Sigmoid colon (tissue), 7 donors: ENCODE results near the gene CEACAM16. TPM values are rescaled to one million over a fixed set of nuclear protein-coding genes. Genes with fewer than 3 reads are reported as not detected.

Source experiments
- DNase-seq: peaks from one replicate; pipeline ENCODE4 v3.0.0-alpha.2; 2019
- H3K27ac ChIP-seq, 4 donors: fragments of 200-600 bp; sonication (generic); one replicate each; pipeline ENCODE4 v1.5.1; 2016 to 2019; ENCODE audit warnings: mild to moderate bottlenecking in 1 of 4
- H3K27me3 ChIP-seq, 3 donors: fragments of 200-600 bp; sonication (generic); one replicate each; pipeline ENCODE4 v1.5.1; 2019; ENCODE audit warnings: mild to moderate bottlenecking in 1 of 3
- H3K36me3 ChIP-seq, 4 donors: fragments of 200-600 bp; sonication (generic); one replicate each; pipeline ENCODE4 v1.5.1; 2016 to 2019
- H3K4me1 ChIP-seq, 4 donors: fragments of 200-600 bp; sonication (generic); one replicate each; pipeline ENCODE4 v1.5.1; 2017 to 2019
- H3K4me3 ChIP-seq, 4 donors: fragments of 200-600 bp; sonication (generic); one replicate each; pipeline ENCODE4 v1.5.1; 2017 to 2019; ENCODE audit warnings: mild to moderate bottlenecking in 2 of 4, moderate library complexity in 1 of 4
- H3K9me3 ChIP-seq, 4 donors: fragments of 200-600 bp in 3 of 4; sonication (generic) in 3 of 4; one replicate each; pipeline versions ENCODE4 v1.5.1 to v1.6.1; 2013 to 2019
- EP300 ChIP-seq, 4 donors: sonication (generic); formaldehyde crosslinking; IDR thresholded peaks; one replicate each; pipeline ENCODE4 v1.6.1; 2017; ENCODE audit warnings: antibody characterized with exemption in 4 of 4
- POLR2A ChIP-seq, 2 donors: fragments of 450-650 bp; IDR thresholded peaks; one replicate each; pipeline ENCODE4 v1.6.1; 2016; ENCODE audit warnings: antibody characterized with exemption in 2 of 2, mild to moderate bottlenecking in 2 of 2, moderate library complexity in 2 of 2
- POLR2AphosphoS5 ChIP-seq, 4 donors: sonication (generic); formaldehyde crosslinking; IDR thresholded peaks; one replicate each; pipeline ENCODE4 v1.6.1; 2017; ENCODE audit warnings: antibody characterized with exemption in 4 of 4
- WGBS, 2 donors: extraction: QIAGEN DNeasy Blood & Tissue Kit; methylation state at CpG; one replicate each; pipeline ENCODE4 v1.1.7; 2013; 5-methylcytosine and 5-hydroxymethylcytosine counted together
- intact Hi-C: fragments of 100-400 bp; cut with DNase I; formaldehyde crosslinking; loops from one replicate; pipeline ENCODE4 v1.15.1; 2023
- polyA plus RNA-seq, 3 donors: library from polyadenylated mRNA; stranded (reverse); fragments of 200-250 nt; gene quantifications; one replicate each; pipeline ENCODE4 v1.2.3, GENCODE V29; 2013
- total RNA-seq, 4 donors: library from RNA; depleted of rRNA; stranded (reverse); fragments of >200 nt; gene quantifications; one replicate each; pipeline ENCODE4 v1.1.0, GENCODE V29; 2016
- TF ChIP-seq, protein P1 (sequence below), 4 experiments: fragments of 450-650 bp in 3 of 4; fragments of 200-600 bp in 1 of 4; IDR thresholded peaks; one replicate each; pipeline ENCODE4 v1.5.1; 2016 to 2019; ENCODE audit warnings: antibody characterized with exemption in 4 of 4, mild to moderate bottlenecking in 3 of 4, moderate library complexity in 2 of 4
- donor health status: healthy with polysubstance abuse.
- donor health status: Bipolar disorder and iron deficiency.
- donor health status: healthy.

The CEACAM16 gene
- total and polyA plus RNA-seq, 7 donors, result not detected

DNA sequence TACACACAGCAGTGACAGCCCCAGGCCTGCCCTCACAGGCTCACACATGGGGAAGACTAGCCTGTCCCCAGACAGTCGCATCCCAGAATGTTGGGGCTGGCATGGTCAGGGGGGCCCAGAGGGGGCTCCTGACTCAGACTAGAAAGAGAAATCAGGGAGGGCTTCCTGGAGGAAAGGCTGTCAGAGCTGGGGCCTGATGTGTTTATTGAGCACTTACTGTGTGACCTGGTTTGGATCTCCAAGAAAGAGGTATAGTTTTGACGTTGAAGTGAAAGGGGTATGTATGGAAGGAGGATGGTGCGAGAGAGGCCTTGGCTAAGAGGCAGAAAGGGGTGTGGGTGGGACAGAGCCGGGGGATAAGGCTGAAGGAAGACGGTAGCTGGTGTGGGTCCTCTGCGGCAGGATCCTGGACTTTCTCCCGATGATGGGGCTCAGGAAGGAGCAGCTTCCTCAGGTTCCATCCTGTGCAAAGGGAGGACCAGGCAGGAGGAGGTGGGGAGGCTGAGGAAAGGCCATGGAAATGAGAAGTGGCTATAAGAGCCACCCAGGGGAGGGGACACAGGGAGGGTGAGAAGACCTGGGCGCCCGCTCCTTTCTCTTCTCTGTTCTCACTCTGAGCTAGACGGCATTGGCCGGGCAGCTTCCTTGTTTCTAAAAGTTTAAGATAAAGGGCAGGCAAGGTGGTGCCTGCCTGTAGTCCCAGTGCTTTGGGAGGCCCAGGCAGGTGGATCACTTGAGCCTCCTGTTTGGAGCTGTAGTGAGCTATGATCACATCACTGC lies 33.5 kb downstream of the CEACAM16 start:
- WGBS, 2 donors, result 75 to 81% methylated on average over 11 of the region's 11 CpGs
- no peak for TF ChIP-seq POLR2A (IDR thresholded peaks at IDR 0.05)
- no peak for TF ChIP-seq POLR2AphosphoS5 (IDR thresholded peaks at IDR 0.05)
- TF ChIP-seq EP300 (IDR thresholded peaks at IDR 0.05), result no peak
- TF ChIP-seq, protein P1, sequence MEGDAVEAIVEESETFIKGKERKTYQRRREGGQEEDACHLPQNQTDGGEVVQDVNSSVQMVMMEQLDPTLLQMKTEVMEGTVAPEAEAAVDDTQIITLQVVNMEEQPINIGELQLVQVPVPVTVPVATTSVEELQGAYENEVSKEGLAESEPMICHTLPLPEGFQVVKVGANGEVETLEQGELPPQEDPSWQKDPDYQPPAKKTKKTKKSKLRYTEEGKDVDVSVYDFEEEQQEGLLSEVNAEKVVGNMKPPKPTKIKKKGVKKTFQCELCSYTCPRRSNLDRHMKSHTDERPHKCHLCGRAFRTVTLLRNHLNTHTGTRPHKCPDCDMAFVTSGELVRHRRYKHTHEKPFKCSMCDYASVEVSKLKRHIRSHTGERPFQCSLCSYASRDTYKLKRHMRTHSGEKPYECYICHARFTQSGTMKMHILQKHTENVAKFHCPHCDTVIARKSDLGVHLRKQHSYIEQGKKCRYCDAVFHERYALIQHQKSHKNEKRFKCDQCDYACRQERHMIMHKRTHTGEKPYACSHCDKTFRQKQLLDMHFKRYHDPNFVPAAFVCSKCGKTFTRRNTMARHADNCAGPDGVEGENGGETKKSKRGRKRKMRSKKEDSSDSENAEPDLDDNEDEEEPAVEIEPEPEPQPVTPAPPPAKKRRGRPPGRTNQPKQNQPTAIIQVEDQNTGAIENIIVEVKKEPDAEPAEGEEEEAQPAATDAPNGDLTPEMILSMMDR (IDR thresholded peaks at IDR 0.05), result no peak
- Histone ChIP-seq H3K36me3 (no peaks in the 10 kb centered on the region), H3K27me3 (no peaks in the 10 kb centered on the region), H3K9me3 (no peaks in the 10 kb centered on the region), H3K4me3 (no peak overlapping the region), H3K27ac (no peak overlapping the region), H3K4me1 (no peaks in the 10 kb centered on the region)
- no peak for DNase-seq
- intact Hi-C loops, result no loop called here

DNA sequence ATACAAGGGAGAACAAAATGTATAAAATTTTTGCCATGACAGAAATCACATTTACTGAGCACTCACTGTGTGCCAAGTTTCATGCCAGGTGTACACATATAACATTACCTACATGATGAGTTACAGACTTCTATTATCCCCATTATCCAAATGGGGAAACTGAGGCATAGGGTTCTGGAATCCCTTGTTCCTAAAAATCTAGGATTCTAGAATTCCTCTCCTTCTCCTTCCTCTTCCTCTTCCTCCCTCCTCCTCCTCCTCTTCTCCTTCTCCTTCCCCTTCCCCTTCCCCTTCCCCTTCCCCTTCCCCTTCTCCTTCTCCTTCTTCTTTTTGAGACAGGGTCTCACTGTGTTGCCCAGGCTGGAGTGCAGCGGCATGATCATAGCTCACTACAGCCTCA lies 35.4 kb downstream of the CEACAM16 start:
- no peak overlapping the region for H3K4me3 ChIP-seq
- H3K27ac ChIP-seq, result no peak overlapping the region
- TF ChIP-seq, protein P1 (IDR thresholded peaks at IDR 0.05), result no peak
- TF ChIP-seq EP300 (IDR thresholded peaks at IDR 0.05) (no peak), POLR2A (IDR thresholded peaks at IDR 0.05) (no peak), POLR2AphosphoS5 (IDR thresholded peaks at IDR 0.05) (no peak)
- no peaks in the 10 kb centered on the region for H3K9me3 ChIP-seq
- no peaks in the 10 kb centered on the region for H3K27me3 ChIP-seq
- DNase-seq, result no peak
- WGBS, 2 donors, result 2 to 40% methylated on average over 1 of the region's 1 CpG
- no peaks in the 10 kb centered on the region for H3K36me3 ChIP-seq
- peaks cover 0 to 10% (median 8%) of the 10 kb centered on the region in 4 donors for H3K4me1 ChIP-seq
- intact Hi-C loops, result no loop called here

GRCh38 chr19:44735011-44735410 lies 36.1 kb downstream of the CEACAM16 start:
- H3K36me3 ChIP-seq, result no peaks in the 10 kb centered on the region
- TF ChIP-seq, protein P1 (IDR thresholded peaks at IDR 0.05), result no peak
- TF ChIP-seq POLR2AphosphoS5 (IDR thresholded peaks at IDR 0.05), result no peak
- no peak for TF ChIP-seq EP300 (IDR thresholded peaks at IDR 0.05)
- TF ChIP-seq POLR2A (IDR thresholded peaks at IDR 0.05), result no peak
- no peaks in the 10 kb centered on the region for H3K9me3 ChIP-seq
- intact Hi-C loops, result no loop called here
- DNase-seq, result no peak
- WGBS, 2 donors, result 58 to 68% methylated on average over 5 of the region's 5 CpGs
- no peak overlapping the region for H3K27ac ChIP-seq
- H3K27me3 ChIP-seq, result no peaks in the 10 kb centered on the region
- peaks cover 0 to 10% (median 10%) of the 10 kb centered on the region in 4 donors for H3K4me1 ChIP-seq
- no peak overlapping the region for H3K4me3 ChIP-seq

DNA sequence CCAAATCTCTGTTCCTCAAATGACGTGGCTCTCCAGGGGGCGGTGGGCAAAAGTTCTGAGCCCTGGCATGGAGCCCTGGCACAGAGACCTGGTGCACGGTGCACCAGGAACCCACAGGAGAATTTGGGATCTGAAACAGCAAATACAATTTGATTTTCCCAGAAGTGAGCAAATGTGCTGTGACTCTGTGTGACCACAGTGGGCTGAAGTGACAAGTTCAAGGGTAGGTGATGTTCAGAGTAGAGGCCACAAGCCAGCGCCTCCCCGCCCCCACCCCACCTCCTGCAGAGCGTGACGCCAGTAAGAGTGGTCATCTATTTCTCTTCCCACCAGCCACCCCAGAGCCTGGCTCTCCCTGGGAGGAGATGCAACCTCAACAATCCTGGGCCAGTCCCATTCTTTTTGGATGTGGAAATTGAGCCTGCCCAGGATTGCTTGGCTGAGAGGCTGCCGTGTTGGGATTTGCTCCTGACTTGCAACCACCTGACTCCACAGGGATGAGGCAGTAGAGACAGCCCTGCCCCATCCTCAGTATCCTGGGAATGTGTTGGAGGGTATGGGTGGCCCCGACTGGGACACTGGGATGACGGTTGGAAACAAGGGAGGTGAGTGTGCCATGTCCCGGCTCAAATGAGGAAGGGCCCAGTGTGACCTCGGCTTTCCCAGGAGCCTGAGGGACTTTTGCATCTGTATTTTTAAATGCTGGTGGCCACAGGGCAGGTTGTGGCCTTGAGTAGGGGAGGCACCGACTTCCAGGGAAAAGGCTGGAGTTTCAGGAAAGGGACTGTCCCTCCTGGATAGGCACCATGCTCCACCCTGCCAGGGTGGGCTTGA lies 38.5 kb downstream of the CEACAM16 start:
- TF ChIP-seq POLR2A (IDR thresholded peaks at IDR 0.05) (no peak), POLR2AphosphoS5 (IDR thresholded peaks at IDR 0.05) (no peak), EP300 (IDR thresholded peaks at IDR 0.05) (no peak)
- TF ChIP-seq, protein P1 (IDR thresholded peaks at IDR 0.05), result no peak
- no peak for DNase-seq
- Histone ChIP-seq H3K27me3 (no peaks in the 10 kb centered on the region), H3K9me3 (no peaks in the 10 kb centered on the region), H3K4me1 (peaks cover 0 to 31% (median 29%) of the 10 kb centered on the region in 4 donors), H3K36me3 (no peaks in the 10 kb centered on the region), H3K27ac (no peak overlapping the region), H3K4me3 (no peak overlapping the region)
- 74 to 82% methylated on average over 13 of the region's 13 CpGs for WGBS, 2 donors
- intact Hi-C loops, result no loop called here
